NCI-H1694 treated with DMSO at 0.1 percent for 48 hours (cell line): ENCODE measurements around the gene LRMDA.

Source experiments
- DNase-seq: peaks from one replicate; lab custom pipeline; 2025; lab: John Stamatoyannopoulos, UW

The LRMDA gene

DNA sequence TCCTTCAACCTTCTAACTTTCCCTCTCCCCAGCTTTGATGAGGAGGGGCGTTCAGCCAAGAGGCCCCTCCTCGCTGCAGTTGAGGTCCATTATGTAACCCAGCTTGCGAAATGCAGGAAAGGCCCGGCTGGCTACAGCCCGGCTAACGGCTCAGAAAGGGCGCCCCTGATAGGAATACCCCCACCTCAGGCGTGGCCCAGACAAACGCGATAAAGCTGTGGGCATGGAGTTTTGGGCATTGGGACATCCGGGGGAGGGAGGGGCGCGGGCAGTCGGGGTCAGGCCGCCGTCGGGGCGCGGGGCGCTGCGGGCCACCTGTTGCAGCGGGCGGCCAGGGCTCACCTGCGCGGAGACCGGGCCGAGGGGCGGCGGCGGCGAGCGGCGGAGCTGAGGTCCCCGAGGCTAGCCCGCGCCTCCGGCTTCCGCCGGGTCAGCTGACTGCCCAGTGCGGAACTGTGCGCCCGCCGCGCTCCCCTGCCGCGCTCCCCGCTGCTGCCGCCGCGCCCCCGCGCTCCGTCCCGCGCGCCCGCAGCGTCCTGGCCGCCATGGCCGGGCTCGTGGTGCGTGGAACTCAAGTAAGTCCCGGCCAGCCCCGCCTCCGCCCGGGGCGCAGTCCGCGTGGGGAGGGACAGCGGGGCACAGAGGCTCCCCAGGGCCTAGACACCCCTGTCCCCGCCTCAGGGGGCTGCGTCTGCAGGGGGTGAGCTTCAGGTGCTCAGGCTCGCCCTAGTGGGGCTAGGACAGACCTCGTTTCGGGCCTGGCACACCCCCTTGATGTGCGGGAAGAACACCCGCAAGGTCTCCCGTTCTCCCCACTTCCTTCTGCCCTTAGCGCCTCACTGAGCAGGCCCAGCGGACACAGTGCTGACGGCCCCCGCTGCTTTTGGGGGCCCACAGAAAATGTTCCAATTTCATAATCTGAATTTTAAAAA, at the start of gene LRMDA:
Gene LRMDA, plus strand, starts transcription at position 445 of the 932 bp plus-strand sequence.
- DNase-seq, result no peak

DNA sequence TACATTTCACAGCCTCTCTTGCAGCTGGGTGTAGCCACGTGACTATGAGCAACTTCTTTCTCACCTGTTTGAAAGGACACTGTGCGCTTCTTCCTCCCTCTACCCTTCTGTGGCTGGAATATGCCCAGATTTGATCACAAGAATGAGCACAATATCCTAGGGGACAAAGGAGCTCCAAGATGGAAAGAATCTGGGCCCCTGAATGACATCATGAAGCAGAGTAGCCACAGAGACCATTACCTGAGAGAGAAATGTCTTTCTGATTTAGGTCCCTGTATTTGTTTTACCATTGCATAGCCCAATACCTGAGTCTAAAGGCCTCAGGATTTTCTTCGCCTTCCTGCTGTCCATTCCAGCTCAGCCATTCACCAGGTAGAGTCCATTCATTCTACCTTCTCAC, 45.3 kb upstream of the LRMDA start:
- no peak for DNase-seq

DNA sequence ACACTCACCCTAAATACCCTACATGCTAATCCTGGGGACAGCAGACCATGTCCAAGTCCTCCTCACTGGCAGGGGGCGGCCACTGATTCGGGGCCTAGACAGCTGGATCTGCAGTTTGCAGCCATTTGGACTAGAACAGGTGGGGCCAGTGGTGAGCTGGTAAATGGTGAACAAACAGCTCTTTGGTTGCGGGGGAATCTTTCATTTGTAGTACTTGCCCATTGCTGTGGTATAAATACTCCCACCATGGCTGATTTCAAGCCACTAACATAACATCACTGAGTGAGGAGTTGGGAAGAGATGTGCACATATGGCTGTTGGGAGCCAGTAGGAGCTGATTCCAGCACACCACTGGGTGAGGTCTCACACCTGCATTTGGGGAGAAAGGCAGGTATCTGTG, 43.3 kb upstream of the LRMDA start:
- no peak for DNase-seq

DNA sequence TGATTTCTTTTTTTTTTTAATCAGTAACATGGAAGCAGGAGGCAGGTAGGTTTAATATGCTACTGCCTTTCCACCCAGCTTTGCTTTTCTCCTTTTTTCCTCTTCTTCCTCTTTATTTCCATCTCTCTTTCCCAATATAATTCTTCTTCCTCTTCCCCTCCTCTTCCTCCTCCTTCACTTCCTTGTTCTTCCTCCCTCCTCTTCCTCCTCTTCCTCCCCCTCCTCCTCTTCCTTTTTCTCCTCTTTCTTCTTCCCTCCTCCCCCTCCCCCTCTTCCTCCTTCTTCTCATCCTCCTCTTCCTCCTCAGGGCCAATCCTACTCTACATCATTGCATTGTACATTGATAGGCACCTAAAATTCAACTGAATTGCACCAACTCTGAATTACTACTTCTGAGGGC, 41.2 kb upstream of the LRMDA start:
- DNase-seq, result no peak

DNA sequence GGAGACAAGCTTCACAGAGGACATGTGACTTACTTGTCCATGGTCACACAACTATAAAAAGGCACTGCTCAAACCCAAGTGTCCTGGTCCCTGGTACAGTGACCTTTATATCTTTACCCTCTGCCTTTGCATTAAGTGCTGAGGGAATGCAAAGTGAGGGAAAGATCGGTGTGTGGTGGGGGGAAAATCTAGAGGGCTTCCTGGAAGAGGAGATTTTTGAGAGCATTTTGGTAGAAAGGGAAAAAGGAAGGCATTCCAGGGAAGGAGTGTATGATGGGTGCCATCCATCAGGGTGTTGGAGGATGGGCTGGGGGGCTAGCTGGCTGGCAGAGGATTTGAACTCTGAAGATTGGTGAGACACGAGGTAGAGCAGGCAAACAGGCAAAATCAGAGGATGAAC, 39.2 kb upstream of the LRMDA start:
- DNase-seq, result no peak

DNA sequence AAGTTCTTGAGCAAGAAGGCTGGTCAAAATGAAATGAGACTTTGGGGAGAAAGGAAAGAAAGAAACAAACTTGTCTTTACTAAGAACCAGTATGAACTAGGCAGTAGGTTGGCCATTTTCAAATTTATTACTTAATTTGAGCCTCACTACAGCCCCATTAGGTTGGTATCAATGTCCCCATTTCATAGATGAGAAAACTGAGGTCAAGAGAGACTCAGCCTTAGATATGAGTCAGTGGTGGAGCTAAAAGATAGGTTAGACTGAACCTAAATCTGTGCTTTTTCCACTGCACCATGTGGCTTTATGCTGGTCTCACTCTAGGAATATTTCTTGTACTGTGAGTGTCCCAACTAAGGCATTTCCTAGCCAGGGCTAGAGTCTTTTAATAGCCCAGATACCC, 38.7 kb upstream of the LRMDA start:
- no peak for DNase-seq

DNA sequence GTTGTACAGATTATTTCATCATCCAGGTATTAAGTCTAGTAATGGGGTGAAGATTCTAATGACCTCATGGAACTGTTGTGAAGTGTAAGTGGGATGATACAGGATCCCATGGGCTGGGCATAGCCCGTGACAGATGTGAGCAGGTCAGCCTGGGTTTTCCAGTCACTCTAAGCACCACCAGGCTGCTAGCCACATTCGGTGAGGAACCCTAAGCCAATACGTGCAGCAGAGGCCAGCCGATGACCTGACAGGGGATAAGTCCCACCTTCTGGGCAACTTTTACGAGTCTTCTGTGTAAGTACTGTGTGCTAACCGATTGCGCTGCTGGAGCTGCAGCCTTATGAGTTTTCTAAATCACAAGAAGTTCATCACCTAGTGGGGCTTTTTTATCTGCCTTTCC, 37.2 kb upstream of the LRMDA start:
- no peak for DNase-seq

DNA sequence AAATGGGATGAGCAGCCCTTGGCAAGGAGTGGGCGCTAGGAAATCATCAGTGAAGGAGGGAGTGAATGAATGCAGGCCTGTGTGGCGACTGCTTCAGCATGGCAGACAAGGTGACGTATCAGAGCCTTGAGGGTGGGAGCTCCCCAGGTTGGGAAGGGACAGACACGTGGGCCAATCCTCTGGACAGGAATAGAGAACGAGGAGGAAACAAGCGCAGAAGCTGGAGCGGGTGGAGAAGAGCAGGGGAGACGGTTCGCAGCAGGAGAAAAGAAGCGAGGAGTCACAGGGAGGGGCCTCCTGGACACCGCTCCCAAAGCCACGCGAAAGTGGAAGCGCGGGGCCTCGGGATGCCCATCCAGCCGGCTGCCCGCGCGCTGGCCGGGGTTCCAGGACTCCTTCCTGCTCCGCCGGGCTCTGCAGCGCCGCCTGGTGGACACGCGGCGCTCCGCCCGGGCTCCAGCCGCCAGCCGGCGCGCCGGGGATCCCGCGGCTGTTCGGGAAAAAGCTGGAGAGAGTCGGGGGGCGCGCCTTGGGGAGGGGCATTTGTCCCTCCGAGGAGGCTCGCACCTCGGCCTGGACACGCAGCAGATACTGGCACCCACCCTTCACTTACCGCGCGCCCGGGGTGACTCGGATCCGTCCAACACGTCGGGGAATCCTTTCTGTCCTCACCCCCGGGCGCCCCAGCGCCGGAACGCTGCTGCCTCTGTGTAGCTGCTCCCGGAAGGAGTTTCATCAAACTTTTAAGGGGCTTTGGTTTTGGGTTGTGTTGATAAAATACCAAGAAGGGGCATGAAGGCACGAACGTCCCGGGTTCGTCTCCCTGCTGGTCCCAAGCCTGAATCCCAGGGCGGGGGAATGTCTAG, 36.1 kb upstream of the LRMDA start:
- DNase-seq, result no peak

DNA sequence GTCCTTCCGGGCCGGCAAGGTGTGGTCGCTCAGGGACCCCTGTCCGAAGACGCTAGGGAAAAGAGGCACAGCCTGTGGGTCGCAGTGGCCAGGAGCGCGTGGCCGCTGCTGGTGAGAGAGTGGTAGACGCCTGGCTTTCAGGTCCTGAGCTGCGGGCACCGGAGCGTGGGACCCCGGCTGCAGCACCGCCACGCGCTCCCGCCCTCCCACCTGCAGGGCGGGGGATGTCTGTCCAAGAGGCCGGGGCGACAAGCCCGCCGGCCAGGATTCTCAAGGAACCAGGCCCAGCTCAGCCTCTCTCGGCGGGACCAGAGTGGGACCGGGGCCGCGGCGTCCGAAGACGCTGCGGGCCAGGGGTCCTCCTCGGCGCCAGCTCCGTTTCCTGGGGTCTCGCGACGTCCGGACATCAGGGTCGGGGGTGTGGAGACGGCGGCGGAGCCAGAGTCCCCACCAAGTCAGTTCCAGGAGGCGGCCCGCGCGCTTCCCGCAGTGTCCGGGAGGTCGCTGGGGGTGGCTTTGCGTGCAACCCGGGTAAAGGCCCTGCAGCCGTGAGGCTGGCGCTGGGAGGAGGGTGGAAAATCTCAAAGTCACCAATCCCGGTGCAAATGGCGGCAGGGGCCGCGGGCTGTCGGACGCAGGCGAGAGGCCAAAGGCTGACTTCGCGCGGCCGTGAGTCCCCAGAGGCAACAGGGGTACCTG, 35.3 kb upstream of the LRMDA start:
- DNase-seq, result no peak

DNA sequence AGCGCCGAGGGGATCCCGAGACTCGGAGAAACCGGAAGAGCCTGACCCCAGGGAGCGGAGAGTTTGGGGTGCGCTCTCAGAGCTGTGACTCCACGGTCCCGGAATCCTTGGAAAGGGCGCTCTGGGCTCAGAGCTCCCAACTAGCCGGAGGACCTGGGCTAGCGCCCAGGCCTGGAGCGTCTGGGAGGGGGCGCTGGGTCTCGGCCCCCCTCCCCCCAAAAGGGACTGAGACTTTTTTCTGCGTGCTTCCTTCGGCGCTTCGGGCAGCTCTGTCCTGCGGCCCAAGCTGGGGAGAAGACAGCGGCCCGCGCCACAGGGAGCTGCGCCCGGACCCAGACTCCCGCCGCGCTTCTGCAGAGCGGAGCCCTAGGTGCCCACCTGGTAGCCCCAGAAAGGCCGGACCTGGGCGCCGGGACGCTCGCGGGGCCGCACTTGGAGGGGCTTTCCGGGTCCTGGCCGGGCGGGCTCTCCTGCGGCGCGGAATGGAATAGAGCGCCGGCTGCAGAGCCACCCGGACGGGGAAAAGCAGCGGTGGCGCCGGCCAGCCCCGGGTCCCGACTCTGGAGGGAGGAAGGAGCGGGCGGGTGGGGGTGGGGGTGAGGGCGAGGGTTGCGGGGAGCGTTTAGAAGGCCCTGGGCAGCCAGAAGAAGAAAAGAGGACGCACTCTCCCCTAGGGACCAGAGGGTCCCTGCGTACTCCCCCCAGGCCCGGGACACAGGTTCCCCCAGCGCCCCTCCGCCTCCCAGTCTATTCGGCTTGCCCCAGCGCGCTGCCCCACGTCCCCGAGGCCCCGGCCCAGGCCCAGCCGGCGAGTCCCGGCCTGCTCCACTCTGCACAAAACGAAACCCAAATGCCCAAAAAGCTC, 34.6 kb upstream of the LRMDA start:
- DNase-seq, result no peak

DNA sequence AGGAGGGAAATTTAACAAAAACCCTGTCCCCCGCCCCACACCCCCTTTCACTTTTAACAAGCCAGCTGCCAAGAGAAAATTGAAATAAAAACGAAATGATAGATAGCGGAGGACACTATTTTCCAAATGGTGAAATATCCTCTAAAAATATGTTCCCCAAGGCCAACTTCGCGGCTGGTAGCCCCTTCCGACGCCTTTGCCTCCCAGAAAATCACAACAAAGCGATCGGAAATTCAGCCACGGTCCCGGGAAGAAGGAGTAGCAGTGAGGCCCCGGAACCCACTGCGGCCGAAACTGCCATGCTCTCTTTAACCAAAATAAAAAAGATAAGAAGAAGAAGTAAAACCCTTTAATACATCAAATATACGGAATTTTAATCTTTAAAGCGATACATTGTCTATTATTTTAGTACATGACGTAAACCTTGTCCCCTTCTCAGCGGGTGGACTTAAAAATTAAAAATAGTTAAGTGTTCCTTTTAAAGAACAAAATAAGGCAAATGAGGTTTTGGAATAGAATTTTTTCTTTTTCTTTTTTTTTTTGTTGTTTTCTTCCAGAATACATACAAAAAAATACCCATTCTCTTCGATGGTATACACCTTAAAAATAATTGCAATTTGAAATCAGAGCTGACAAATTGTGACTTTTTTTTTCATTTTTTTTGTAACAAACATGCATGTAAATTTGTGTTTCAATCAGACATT, 33.8 kb upstream of the LRMDA start:
- no peak for DNase-seq

DNA sequence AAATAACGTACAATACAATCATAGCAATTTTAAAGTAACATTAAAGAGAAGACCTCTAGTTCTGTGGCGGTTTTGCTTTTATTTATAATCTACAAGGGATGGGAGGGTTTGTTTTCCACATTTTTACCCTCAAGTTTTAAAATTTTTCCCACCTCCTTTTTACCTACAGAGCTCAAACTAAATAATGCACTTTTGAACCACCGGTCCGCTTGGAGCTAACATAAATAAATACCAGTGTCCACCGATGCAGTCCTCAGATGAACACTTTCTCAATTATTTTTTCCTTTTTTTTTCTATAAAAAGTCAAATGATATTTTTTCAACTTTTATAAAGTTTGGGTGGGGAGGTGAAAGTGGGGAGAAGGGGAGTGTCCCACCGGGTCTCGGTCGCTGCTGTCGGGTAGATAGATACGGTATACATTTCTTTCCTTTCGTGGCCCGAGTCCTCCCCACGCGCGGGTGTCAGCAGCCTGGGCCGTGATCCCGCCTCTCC, 33.2 kb upstream of the LRMDA start:
- no peak for DNase-seq

DNA sequence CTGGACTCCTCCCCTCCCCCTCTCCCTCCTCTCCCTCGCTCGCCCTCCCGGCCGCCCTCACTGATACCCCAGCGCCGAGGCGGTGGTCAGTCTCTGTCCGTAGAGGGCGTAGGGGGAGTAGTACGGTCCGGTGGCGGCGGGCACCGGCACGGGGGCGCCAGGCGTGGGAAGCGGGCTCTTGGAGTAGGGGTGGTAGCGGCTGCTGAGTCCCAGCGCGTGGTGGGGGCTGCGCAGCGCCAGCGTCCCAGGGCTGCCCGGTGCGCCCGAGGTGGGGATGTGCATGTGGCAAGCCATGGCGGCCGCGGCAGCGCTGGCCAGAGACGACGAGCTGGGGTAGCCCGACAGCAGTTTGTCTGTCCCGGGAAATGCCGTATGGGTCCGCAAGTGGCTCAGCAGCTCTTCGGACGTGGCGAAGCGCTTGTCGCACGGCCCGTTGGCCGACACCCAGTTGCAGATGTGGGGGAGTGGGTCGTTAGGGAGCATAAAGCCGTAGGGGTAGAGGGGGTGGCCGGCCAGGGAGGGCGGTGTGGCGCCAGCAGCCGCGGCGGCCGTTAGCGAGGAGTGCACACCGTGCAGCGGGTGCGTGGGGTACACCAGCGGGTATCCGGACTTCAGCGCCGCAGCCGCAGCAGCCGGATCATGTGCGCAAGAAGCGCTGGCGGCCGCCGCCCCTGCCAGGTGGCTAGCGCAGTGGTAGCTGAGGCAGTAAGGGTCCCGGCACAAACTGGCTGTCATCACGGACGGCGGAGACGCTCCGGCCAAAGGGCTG, 32.5 kb upstream of the LRMDA start:
- DNase-seq, result no peak

DNA sequence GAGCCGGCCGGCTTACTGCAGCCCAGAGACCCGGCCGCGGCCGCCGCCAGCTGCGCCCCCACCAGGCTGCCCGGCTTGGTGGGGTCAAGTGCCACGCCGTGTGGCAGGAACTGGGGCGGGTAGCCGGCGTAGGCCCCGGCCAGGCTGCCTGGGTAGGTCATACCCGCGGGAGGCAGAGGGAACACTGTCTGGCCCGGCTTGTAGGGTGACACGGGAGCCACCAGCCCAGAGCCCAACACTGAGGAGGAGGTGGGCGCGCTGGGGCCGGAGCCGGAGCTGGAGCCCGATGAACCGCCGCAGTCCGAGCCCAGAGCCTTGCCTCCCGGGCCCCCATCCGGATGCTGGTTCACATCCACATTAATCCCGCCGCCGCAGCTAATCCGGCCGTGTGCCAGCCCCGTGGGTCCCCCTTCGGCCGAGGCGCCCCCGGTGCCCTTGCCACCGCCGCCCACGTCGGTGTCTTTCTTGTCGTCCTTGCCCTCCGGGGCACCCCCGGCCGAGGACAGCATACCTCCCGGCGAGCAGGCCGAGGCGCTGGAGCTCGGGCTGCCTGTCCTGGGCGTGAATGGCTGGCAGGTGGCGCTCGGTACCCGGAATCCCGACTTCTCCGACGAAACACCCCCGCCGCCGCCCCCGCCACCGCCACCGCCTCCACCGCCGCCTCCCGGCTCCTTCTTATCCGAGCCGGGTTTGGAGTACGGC, 31.8 kb upstream of the LRMDA start:
- DNase-seq, result peak; percentile 30

DNA sequence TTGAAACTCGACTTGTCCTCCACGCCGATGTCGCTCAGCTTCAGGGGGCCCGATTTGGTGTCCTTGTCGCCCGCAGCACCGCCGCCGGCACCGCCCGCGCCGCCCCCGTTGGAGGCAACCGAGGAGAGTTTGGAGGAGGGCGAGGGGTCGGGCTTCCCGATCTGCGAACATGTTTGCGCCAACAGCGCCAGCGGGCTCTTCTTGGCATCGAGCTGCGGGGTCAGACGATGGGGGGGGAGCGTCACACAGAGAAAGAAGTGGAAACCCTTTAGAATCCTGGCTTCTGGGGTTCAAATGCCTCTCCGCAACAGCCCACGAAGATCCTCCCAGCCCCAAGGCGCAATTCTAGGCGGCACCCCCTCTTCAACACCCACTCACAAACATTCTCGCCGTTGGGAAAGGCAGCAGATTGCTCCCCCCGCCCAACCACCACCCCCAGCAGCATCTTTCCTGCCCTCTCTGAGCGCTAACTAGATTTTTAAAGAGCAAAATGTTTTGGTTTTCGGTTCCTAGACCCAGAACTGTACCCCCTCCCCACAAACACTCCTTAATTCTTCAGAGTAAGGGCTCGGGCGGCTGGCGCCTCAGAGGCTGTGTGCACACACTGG, 31.2 kb upstream of the LRMDA start:
- DNase-seq, result peak; percentile 26

DNA sequence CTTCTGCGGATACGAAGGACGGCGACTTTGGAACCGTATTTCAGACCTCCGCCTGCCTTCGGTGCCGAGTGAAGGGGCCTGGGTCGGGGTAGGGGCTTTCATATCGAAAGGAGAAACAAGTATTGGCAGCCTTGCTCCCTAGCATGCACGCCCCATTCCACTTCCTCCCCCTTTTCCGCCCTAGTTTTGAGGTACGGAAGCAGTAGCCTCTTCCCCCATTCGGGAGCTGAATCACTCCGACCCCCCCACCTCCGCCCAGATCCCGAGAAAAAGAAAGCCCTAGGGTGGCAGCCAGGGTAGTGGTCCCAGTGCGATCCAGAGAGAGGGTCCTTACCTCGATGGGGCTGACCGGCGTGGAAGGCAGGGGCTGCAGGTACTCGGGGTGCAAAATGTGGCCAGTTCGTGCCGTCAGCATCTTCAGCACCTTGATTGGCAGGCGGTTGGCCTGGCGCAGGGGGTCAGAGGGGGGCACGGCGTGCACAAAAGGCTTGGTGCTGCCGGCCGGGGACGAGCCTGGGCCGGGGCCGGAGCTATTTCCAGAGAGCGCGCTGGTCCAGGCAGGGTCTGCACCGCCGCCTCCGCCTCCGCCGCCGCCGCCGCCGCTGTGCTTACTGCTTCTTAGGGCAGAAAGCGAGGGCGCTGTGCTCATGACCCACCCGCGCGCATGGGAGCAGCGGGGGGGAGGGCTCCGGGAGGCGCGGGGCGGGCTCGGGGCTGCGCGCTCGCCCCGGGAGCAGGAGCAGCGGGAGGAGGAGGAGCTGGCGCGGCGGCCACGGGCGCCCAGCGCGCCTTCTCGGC, 30.5 kb upstream of the LRMDA start:
- DNase-seq, result peak; percentile 50

DNA sequence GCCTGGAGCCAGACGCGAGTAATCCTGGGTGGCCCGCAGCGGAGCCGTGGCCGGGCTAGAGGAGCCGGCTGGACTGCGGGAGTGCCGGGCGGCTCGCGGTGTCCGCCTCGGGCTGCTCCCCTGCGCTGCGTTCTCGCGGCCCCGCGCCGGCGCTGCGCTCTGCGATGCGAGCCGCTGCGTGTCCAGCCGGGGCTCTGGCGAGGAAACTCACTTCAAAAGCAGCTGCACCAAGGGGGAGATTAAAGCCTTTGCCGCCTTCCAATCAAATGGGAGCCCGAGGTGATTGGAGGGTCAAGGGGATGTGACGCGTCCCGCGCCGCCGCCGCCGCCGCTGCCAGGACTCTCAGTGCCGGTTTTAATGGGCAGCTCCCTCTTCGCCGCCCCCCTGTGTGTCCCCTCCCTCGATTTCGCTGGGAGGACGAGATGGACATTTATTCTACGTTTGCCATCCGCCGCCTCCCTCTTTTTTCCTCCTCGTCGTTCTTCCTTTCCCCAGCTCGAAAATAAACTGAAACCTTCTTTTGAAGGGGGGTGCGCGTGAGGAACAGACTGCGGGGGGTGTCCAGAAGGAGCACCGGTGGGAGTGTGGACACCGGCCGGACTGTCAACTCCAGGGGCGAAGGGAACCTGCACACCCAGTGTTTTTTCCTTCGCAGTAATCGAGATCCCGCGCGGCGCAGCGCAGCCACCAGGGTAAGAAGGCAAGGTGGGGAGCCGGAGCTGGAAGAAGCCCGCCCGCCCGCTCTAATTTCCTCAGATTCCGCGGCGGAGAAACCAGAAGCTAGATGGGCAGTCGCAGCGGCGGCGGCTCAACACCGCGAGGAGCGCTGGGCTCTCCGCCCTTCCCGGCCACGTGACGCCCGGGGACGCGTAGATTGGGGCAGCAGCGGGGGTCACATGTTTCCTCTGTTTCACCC, 29.6 kb upstream of the LRMDA start, which contains the start of gene ZNF503:
Gene ZNF503, minus strand, starts transcription at position 196 of the 917 bp plus-strand sequence. CDS start 345 bp downstream, outside the sequence.
- DNase-seq, result peak; percentile 94
